ENCODE results near the gene PGS1. TPM values are rescaled to one million over a fixed set of nuclear protein-coding genes. Genes with fewer than 3 reads are reported as not detected.
A peak's percentile ranks its signal among the peaks of the same experiment; 100 is the strongest.

PGS1 gene
- total RNA-seq, 1 donor from 2014 or later = 35.4 TPM

DNA sequence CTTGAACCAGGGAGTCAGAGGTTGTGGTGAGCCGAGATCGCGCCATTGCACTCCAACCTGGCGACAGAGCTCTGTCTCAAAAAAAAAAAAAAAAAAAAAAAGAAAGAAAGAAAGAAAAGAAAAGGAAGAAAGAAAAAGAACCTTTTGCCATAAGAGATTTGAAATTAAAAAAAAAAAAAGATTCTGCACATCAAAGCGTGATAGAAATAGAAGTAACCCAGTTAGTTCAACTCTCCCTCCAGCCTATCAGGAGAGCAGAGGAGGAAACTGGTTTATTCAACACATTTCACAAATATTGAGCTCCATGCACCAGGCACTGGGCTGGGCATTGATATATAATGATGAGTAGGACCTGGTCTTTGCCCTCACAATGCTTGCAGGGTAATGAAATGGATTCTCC lies 16.2 kb upstream of the PGS1 start:
- no peak for DNase-seq (ENCODE audit: low spot score)

DNA sequence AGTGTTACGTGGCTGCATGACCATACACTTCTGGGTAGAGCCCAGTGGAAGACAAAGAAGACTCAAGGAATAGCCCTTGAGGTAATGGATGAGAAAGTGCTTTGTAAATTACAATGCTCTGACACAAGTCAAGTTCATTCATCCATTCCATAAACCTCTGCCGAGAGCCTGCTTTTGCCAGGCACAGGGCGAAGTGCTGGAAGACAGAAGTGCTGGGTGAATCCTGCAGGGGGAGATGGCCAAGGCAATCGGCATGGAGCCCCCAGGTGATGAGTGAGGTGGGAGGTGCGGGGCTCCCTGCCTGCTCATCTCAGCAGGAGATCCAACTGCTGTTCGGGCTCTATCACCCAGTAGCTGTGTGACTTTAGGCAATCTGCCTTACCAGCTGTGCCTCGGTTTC lies 15.8 kb upstream of the PGS1 start:
- no peak for DNase-seq (ENCODE audit: low spot score)

DNA sequence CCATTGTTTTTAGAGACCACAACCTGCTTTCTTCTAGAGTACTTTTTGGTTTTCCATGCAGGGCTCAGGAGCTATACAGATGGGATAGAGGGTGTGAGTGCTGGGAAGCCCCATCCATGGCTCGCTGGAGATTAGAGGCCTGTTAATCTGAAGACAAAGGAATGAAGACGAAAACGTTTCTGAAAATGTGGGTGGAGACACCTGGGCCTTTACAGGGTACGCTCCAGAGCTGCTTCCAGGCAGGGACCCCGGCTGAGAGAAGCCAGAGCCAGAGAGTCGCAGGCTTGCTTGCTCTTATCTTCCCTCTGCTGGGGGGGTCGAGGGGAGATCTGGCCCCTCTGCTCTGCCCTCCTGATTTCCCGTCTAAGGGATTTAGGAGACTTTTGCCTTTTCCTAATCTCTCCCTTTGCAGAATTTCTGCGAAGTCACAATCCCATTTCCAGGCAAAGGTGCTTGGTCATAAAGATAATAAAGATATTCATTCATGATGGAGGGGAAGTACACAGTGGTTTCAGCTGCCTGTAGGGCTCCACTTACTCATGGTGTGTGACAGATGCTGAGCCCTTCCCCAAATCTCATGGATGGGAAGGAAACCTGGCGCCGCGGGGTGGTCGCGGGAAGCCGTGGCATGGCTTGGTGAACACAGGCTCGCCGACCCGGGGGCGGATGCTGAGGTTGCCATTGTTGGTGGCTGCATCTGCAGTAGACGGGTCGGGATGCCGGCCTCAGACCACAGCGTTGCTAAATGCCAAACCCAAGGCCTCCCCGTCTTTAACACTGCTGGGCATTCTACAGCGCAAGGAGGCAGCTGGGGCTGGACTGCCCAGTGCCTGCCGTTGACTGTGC lies 13.8 kb upstream of the PGS1 start:
- no peak for DNase-seq (ENCODE audit: low spot score)

GRCh38 chr17:78365561-78366108 lies 12.8 kb upstream of the PGS1 start:
- peak; percentile 91 for DNase-seq (ENCODE audit: low spot score)

DNA sequence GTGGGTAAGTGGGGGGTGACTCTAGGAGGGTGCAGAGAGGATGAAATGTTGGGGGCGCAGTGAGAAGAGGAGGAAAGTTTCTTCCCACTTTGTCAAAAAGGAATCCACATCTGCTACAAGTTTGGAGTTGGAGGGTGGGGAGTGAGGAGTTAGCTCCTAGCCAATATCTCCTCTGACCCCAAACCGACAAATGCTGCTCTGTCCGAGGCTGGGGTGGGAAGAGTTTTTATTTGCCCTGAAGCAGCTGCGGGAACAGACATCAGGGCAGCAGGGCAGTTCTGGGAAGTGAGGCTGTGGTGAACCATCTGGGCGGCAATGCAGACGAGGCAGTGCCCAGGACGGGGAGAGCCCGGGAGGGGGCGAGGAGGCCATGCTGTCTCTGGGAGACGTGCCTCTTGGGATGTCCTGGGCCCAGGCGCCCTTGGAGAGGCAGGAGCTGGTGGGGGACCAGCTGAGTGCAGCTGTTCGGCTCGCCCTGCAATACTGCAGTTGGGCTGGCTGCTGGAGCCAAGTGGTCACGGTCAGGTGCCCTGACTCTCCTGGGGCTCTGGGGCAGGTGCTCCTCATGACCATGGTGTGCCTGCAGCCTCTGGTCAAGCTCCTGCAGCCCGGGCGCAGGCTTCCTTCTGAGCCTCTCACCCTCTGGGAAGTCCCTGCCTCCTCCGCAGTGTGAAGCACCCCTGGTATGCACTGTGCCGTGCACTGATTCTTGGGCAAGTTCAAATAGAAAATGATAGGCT lies 12.2 kb upstream of the PGS1 start:
- no peak for DNase-seq (ENCODE audit: low spot score)

- DNase-seq (ENCODE audit: low spot score) = no peak
These were observed 11.3 kb upstream of the PGS1 start for GRCh38 chr17:78367193-78367592.

GRCh38 chr17:78368348-78368747 lies 10.1 kb upstream of the PGS1 start:
- no peak for DNase-seq (ENCODE audit: low spot score)

GRCh38 chr17:78368854-78369495 lies 9.5 kb upstream of the PGS1 start:
- DNase-seq (ENCODE audit: low spot score) = no peak

- peak; percentile 62 for DNase-seq (ENCODE audit: low spot score)
These were observed 8.6 kb upstream of the PGS1 start for GRCh38 chr17:78369791-78370381.

DNA sequence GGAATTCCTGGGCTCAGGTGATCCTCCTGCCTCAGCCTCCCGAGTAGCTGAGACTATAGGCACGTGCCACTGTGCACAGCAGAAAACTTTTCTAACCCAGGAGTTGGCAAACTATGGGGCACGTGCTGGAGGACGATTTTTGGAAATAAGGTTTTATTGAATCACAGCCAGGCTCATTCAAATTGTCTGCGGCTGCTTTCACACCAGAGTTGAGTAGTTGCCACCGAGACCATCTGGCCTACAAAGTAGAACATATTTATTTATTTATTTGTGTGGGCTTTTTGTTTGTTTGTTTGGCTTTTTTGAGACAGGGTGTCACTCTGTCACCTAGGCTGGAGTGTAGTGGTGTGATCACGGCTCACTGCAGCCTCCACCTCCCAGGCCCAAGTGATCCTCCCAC lies 7.4 kb upstream of the PGS1 start:
- DNase-seq (ENCODE audit: low spot score) = no peak

- peak; percentile 80 for DNase-seq (ENCODE audit: low spot score)
These were observed 5.6 kb upstream of the PGS1 start for GRCh38 chr17:78372841-78373240.

GRCh38 chr17:78374189-78374588 lies 4.3 kb upstream of the PGS1 start:
- no peak for DNase-seq (ENCODE audit: low spot score)

DNA sequence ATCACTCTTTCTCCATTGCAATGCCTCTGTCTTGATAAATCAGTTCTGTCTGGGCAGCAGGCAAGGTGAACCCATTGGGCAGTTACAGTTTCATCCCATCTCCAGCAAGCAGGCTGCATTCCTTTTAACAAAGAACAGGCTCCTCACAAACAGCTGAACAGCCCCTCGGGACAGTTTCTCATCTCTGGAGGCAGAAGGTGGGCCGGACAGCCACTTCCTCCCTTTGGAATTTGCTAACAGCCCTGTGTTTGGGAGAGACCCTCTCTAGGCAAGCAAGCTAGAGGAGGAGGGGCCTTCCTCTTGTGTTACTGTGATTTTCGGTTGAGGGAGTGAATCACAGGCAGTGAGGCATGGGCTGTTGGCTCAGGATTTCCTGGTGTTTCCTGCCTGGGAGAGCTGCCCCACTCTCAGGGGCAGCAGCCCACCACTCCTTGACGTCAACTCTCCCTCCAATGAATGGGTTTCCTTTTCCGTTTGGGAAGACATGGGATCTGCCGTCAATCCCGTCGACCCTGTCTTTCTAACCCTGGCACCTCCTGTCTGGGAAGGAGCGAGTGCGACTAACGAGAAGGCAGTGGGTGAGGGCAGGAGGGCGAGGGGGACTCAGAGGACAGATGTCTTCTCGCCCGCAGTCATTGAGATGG lies 3.7 kb upstream of the PGS1 start:
- DNase-seq (ENCODE audit: low spot score) = peak; percentile 61

GRCh38 chr17:78375401-78376151 lies 2.9 kb upstream of the PGS1 start:
- peak; percentile 69 for DNase-seq (ENCODE audit: low spot score)

GRCh38 chr17:78376161-78376560 lies 2.3 kb upstream of the PGS1 start:
- DNase-seq (ENCODE audit: low spot score) = no peak

GRCh38 chr17:78377858-78378224 lies 608 bp upstream of the PGS1 start:
- DNase-seq (ENCODE audit: low spot score) = no peak

DNA sequence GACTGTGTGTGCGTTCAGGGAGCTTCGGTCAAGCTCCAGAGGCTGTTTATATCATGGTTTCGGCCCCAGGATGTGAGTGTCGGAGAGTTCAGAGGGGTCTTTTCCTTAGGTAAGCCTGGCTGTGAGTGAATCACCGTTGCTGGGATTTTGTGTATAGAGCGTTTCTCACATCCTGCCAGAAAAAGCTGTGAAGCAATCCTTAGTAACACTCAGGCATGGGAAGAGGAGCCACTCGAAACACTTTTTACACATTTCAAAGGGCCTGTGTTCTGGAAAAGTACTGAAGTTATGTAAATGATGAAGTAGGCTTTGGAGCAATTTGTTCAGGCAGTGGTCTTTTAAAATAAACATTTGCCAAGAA lies 662 bp downstream of the PGS1 start:
- DNase-seq (ENCODE audit: low spot score) = no peak

DNA sequence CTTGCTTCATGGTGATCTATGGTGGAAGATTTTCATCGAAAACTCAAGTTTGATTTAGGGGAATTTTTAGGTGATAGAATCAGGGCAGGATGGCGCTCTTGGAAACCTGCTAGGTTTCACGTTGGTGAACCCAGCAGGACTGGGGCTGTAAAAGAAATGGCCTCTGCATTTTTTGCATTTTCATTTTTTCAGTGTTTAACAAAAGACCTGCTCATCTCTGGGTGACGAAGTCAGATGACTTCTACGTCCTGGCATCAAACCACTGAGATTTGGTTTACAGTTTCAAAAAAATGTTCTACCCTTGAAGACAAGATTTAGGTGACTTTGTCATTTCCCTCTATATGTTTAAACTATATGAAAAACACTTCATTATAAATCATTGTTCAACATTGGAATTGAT lies 1.9 kb downstream of the PGS1 start:
- no peak for DNase-seq (ENCODE audit: low spot score)

DNA sequence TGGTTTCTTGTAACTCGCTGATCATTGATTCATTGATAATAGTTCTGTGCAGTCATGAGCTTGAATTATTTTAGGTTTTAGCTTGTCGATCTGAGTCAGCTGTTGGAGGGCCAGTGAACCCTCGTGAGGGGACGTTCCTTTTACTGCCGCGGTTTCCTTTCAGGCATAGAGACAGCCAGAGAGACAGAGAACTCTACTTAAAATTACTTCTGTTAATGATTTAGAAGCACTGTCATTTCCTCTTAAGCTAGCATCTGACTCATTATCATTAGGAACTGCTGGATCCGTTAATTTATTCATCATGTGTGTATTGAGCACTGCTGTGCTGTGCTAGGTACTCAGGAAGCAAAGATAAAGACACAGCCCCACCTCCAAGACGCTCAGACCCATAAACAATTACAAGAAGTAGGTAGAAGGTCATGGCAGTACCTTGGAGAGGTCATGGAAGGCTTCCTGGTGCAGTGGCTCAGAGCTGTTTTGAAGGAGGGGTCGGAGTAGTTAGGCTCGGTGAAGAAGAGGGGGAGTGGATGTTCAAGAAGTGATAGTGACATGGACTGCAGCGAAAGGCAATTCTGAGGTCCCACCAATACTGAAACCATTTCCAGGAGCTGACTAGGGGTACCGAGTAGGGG lies 3.3 kb downstream of the PGS1 start:
- DNase-seq (ENCODE audit: low spot score) = no peak
